Activated CD4-positive, alpha-beta T cell treated with anti-CD3 and anti-CD28 coated beads, Interleukin-2, amount 50 U/mL, for 1 hour (primary cell): ENCODE measurements around the gene PRSS38.
A peak's percentile ranks its signal among the peaks of the same experiment; 100 is the strongest.

ENCODE experiments used
- DNase-seq: peaks from one replicate; pipeline ENCODE4 v3.0.0-alpha.2; 2020

Gene PRSS38

DNA sequence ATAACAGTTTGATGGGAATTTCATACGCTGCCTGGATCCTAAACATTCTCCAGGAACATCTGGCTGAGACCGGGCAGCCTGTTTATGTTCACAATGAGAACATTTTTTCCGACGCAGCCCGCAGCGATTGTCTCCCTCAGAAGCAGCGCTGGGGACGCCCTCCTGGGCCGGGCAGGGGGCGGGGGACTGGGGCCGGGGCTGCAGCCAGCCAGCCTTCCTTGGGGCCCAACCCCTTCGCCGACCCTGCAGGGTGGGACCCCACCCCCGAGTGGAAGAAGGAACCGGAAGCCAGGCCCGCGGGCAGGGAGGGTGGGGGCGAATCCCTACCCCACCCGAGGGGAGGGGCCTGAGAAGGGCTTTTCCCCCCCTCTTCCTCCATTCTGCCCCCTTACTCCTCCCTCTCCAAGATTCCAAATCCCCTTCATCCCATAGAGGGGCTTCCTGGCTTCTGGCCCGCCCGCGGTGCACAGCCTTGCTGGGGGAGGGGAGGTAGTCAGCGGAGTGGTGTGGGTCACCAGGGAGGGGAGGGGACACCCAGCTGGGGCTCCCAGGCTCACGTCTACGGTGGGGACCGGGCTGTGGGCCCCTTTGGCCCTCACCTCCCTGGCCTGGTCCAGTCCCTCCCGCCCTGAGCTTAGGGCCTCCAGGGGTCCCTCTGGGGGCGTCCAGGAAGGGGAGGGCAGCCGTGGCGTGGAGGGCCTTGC lies 71.7 kb downstream of the PRSS38 start:
- peak; percentile 37 for DNase-seq

DNA sequence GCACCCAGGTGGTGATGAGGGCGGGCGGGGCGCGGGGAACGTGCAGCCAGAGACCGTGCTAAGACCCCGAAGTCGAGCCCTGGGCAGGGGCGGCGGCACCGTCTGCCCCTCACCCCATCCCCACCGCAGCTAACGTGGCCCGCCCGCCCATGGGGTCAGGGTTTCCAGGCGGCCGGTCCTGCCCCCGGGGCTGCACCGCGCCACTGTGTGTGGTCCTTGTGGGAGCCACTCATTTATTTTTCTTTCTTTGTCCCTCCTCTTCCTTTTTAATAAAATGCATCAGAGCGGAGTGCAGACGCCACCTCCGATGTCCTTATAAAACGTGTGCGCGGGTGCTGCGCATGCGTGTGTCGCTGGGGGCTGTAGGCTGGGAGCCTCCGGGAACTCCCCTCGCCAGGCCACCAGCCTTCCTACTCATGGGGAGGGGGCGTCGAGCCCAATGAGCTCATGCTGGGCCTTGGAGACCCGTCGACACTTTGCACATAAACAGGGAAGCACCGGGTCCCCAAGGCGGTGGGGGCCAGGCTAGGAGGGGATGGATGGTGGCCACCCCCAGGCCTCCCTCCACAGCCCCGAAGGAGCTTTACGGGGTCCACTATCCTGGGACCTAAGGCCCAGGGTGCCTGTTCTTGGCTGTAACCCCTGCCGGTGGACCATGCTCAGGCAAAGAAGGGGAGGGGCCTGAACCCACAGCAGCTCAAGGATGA lies 72.4 kb downstream of the PRSS38 start:
- DNase-seq = no peak

DNA sequence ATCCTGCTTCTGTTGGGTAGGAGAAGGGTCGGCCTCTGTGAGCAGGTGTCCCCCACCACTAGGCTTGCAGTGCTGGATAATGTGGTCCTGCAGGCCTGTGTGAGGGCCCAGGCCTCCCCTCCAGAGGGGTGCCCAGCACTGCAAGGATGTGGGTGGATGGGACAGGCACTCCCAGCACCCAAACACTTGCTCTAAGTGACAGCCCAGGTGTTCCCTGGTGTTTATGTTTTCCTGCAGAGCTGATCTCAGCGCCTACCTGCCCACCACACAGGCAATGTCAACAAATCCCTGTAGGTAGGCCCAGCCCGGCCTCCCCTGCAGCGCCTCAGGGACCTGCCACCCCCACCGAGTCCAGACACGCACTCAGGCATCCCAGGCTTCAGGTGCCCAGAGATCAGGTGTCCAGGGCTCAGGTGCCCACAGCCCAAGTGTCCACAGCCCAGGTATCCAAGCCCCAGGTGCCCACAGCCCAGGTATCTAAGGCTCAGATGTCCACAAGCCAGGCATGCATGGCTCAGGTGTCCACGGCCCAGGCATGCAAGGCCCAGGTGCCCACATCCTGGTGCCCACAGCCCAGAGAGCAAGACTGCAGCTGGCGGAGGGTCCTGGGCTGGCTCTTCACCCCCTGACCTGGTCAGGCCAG lies 73.0 kb downstream of the PRSS38 start:
- no peak for DNase-seq

DNA sequence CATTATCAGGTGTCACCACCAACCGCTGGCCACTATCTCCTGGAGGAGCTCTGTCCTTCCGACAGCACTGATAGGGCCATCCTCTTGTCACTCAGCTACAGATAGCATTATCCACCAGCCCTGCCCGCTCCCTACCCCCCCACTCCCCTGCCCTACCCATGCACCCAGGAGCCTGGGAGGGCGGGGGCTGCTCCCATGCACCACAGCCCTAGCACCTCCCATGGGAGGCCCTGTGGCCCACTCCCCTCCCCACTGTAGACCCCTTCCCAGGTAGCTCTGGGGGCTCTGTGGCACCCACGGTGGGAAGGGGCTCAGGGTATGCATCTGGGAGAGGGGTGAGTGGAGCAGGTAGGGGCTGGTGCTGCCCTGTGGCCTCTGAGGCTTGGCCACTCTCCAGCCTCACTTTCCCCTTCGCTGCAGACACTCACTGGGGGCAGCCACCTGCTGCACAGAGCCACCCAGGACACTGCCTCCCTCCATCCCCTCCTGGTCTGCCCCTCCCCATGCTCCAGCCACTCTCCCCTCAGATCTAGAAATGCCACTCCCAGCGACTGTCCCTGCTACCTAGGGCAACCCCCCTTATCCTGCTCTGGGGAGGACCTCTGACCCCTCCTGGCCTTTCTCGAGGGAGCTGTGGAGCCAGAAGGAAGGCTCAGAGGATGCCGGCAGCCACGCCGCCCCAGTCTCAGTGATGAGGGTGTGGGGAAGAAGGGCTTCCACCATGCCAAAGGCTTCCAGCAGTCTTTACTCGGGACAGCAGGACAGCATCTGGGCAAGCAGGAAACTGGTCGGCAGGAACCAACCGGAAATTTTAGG lies 73.8 kb downstream of the PRSS38 start:
- DNase-seq = no peak

DNA sequence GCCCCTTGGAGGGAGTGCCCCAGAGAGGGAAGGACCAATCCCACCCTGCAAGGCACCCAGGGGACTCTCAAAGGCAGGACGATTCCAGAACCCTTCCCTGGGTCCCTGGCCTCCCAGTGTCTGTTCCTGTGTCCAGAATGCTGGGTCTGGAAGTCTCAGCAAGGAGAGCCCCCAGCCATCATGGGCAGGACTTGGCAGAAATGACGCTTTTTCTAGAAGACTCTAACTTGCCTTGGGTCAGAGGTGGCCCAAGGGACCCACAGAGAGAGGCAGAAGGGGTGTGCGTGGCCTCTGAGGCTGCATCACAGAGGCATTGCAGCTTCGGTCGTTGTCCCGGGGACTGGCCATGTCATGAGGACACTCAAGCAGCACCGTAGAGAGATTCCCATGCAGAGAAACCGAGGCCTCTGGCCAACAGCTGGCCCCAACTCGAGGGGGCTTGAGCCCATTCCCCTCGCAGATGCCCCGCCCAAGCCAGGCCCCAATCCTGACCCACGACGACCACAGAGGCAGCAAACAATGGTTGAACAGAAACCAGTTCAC lies 74.5 kb downstream of the PRSS38 start:
- no peak for DNase-seq

DNA sequence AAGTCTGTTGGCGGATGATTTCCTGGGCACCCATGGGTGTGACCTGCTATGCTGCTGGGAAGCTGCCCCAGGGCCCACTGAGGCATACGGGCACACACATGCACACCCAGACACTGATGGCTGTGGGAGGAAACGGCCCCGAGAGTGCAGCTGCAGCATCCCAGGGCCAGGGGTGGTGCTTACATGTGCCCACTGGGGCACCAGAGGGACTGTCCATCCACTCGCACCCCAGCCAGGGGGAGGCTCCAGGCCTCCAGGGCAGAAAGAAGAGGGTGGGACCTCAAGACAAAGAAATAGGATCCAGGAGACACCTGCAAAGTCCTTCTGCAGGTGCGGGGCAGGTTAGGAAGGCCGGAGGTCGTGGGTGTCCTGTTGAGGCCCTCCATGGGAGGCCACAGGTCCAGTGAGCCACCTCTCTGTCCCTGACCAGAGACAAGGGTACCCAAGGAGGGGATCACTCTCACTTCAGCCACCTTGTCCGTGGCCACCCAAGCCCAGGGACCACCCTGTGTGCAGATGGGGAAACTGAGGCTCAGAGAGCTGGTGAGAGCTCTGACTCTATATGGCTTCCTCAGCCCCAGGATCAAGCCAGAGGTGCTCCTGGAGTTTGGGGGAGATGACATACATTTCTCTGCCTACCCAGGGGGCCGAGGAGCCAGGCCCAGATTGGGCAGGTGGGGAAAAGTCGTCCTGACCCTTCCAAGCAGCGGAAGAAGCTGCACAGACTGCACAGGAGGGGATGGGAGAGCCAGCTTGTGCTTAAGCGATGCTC lies 75.2 kb downstream of the PRSS38 start:
- DNase-seq = no peak

DNA sequence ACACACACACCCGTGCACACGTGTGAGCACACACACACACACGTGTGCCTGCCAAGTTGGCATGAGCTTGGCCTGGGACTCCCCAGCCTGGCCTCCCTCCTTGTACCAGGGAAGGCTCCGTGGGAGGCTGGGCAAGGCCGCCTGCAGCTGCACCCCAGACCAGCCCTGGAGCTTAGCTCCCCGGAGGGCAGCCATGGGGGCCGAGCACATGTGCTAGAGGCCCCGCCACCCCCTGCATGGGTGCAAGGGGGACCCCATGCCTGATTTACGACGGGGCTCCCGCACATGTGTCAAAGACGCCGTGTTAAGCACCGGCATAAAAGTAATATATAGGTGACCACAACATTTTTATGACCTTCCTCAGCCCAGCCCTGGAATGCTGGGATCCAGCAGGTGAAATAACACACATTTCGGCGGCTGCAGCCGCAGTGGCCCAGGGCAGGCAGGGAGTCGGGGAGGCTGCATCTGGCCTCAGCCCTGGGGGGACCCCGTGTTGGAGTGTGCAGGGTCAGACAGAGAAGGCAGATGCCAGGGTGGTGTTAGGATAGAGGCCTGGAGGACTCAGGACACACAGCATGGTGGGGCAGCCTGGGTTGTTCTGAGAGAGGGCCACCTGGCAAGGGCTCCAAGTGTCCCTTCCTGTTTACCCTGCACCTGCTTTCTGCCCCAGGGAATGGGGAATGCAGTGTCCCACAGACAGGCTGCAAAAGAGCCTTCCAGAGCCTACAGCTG lies 75.9 kb downstream of the PRSS38 start:
- DNase-seq = no peak

DNA sequence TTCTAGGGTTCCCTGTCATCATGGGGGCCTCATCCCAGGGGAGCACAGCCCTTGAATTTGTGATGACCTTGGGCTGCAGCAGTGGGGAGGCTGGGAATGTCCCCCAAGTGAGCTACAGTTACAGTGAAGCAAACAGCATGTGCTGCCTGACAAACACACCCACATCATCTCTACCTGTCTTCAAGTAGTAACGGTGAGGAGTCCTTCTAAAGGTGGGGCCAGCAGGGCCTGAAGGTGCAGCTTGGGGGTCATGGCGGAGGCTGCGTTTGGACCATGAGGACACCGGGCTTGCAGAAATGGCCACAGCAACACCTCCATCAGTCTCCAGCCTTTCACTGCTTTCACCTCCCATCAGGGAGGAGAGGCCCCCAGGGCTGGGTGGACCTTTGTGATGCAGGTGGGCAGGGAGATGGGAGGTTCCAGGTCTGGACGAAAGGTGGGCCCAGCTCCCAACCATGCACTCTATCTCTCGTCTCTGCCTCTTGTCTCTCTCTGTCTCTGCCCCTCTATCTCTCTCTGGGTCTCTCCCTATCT lies 76.5 kb downstream of the PRSS38 start:
- DNase-seq = no peak

DNA sequence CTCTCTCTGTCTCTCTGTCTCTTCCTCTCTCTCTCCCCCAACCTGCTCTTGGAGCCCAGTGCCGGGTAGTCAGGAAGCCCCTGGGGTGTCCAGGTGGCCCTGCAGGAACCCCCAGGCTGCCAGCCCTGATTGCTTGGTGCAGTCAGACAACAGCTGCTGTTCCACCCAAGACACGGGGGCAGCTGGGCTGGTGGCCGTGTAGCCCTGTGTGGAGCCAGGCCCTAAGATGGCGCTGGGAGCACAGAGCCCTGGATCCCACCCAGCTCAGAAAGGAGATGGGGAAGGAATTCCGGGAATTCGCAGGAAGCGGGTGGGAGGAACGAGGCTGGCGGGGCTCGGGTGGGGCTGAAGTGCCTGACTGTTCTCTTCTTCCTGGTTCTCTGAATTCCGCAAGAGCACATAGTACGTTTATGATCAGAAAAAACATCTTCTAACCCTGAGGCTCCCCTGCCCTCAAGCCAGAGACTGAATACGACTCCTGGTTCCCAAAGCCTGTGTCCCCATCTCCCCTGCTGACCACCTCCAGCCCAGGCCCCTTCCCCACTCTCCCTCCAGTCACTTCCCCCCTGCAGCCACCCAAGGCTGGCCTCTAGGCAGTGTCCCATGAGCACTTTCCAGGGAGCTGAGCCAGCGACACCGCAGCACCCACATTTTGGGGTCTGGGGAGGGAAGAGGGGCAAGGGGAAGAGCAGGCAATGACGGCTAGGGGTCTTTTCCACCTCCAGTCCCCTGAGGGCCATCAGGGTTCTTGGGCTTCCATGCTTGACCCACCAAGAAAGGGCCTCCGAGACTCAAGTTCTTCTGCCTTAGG lies 77.2 kb downstream of the PRSS38 start:
- no peak for DNase-seq

DNA sequence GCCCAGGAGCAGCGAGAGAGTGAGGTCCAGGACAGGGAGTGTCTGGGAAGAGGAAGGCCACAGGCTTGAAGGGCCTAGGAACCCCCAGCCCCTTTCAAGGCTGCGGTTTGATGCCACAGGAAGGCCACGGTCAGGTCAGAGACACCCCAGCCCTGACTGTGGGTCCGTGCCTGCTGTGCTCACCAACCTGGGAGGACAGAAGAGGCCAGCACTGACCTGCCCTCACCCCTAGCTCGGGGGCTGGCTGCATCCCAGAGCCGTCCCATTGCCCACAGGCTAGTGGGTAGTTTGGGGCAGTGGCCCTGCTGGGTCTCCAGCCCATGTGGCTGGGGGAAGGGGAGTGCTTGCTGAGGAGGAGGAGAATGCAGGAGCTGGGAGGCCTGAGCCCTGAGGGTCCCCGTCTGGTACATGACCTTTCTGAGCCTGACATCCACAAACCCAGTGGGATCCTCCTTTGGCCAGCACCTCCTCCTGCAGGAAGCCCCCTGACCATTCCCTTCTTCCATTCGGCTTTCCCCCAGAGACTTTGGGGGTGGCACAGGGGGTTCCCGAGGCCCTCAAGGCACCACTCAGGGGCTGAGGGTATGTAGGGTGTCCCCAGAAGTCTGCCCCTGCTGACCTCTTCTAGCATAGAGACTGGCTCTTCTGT lies 77.9 kb downstream of the PRSS38 start:
- no peak for DNase-seq

DNA sequence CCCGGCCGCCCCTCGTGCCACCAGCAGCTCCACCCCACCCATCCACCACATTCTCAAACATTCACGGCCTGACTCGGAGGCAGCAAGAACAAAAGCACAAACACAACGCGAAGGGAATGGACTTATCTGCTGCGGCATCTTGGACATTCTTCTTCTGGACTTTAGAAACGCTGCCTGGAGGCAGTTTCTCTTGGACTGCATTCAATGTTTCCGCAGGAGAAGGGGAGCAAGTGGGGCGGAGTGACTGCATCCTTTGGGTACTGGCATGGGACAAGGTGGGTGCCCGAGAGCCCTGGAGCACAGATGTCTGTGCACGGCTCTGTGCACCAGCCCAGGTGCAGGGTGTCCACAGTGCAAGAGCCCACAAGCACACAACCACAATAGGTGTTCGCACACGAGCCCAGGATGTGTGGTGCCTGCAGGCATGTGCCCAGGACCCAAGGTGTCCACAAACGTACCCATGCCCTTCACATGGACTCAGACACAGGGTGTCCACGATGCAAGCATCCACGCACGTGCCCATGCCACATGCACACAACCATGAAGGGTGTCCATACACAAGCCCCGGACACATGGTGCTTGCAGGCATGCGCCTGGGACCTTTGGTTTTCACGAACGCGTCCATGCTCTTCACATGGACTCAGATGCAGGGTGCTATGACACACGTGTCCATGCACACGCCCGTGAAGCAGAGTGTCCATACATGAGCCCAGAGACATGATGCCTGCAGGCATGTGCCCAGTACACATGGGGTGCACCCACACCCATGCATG lies 78.7 kb downstream of the PRSS38 start:
- no peak for DNase-seq

DNA sequence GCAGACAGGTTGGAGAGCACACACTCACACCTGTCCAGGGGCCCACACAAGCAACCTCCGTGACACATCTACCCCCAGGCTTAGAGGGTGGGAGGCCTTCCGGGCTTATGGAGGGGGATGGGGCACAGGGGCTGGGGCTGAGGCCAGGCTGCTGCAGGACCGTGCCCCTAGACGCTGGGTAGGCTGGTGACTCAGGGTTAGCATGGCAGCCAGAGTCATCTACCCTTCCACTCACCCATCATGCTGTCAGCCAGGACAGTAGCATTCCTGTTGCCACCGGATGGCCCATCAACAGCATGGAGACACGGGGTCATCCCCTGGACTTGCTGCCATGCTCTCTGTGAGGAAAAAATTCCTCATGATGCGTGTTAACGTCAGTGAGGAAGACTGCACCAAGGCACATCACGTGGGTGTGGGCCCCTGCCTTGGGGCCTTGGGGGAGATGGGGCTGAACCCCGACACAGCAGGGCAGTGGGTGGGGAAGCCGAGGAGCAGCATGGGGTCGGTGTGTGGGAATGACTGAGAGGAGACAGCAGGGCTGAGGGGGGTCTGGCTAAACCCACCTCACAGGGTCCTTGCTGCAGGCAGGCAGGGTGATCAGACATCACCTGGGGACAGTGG lies 79.5 kb downstream of the PRSS38 start:
- DNase-seq = no peak
